Measurements from ENCODE around the gene POPDC2. TPM values are rescaled to one million over a fixed set of nuclear protein-coding genes. Genes with fewer than 3 reads are reported as not detected.

Gene POPDC2
- total RNA-seq, 4 donors from 2014 or later, result 0.18 to 3.8 (median 0.91) TPM; not detected in 1

DNA sequence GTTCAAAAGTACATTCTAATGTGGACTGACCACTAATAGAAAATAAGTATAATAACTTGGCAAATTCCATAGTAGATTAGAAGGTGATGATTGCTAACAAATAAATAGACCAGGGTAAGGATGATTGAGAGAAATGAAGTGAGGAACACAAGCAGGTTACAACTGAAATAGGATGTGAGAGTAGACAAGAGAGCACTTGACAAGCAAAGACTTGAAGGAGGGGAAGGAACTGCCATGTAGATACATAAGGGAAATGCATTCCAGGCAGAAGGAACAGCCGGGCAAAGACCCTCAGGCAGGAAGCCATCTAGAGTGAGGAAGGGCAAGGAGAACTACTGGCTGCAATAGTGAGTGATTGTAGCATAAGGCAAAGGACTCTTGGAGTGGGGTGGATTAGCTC, 57.7 kb downstream of the POPDC2 start:
- H3K9me3 ChIP-seq, result no peaks in the 10 kb centered on the region
- intact Hi-C loops (cut with DNase I), result no loop called here

GRCh38 chr3:119601154-119601553, 59.2 kb downstream of the POPDC2 start:
- H3K27ac ChIP-seq, result no peak overlapping the region
- intact Hi-C loops (cut with DNase I), result no loop called here
- no peak for DNase-seq
- 76 to 86% methylated on average over 2 to 3 of the region's 3 CpGs for WGBS, 2 donors
- TF ChIP-seq POLR2A (IDR thresholded peaks at IDR 0.05), result no peak
- no peak for TF ChIP-seq CTCF (IDR thresholded peaks at IDR 0.05)
- H3K9me3 ChIP-seq, result no peaks in the 10 kb centered on the region
- peaks cover 0 to 9% (median 6%) of the 10 kb centered on the region in 3 donors for H3K4me1 ChIP-seq
- H3K4me3 ChIP-seq, result no peak overlapping the region
- no peaks in the 10 kb centered on the region for H3K27me3 ChIP-seq
- H3K36me3 ChIP-seq, result no peaks in the 10 kb centered on the region

More for the DNA sequence above, 57.7 kb downstream of the POPDC2 start:
- 44% methylated on average over 1 of the region's 1 CpG for WGBS, 2 donors
- Histone ChIP-seq H3K27me3 (no peaks in the 10 kb centered on the region), H3K27ac (no peak overlapping the region), H3K4me1 (peaks cover 0 to 4% (median 0%) of the 10 kb centered on the region in 3 donors), H3K36me3 (no peaks in the 10 kb centered on the region), H3K4me3 (no peak overlapping the region)
- TF ChIP-seq CTCF (IDR thresholded peaks at IDR 0.05) (no peak), POLR2A (IDR thresholded peaks at IDR 0.05) (no peak)
- no peak for DNase-seq

- peaks cover 0 to 13% (median 6%) of the 10 kb centered on the region in 3 donors for H3K4me1 ChIP-seq
- no peak overlapping the region for H3K4me3 ChIP-seq
- H3K36me3 ChIP-seq, result no peaks in the 10 kb centered on the region
- H3K27ac ChIP-seq, result no peak overlapping the region
- intact Hi-C loops (cut with DNase I), result no loop called here
- TF ChIP-seq CTCF (IDR thresholded peaks at IDR 0.05) (peak in 2 of 6 experiments; percentile 34 to 46), POLR2A (IDR thresholded peaks at IDR 0.05) (no peak)
- 57 to 60% methylated on average over 2 to 5 of the region's 5 CpGs for WGBS, 2 donors
- H3K27me3 ChIP-seq, result no peaks in the 10 kb centered on the region
- DNase-seq, result no peak
- H3K9me3 ChIP-seq, result no peaks in the 10 kb centered on the region
Observed at GRCh38 chr3:119600732-119601131, 59.7 kb downstream of the POPDC2 start.

GRCh38 chr3:119599558-119600174, 60.7 kb downstream of the POPDC2 start:
- Histone ChIP-seq H3K27me3 (no peaks in the 10 kb centered on the region), H3K4me3 (no peak overlapping the region), H3K4me1 (peaks cover 0 to 15% (median 6%) of the 10 kb centered on the region in 3 donors), H3K36me3 (no peaks in the 10 kb centered on the region), H3K27ac (no peak overlapping the region), H3K9me3 (no peaks in the 10 kb centered on the region)
- intact Hi-C loops (cut with DNase I), result no loop called here
- DNase-seq, result no peak
- TF ChIP-seq CTCF (IDR thresholded peaks at IDR 0.05) (no peak), POLR2A (IDR thresholded peaks at IDR 0.05) (no peak)
- 84 to 87% methylated on average over 6 of the region's 6 CpGs for WGBS, 2 donors

GRCh38 chr3:119598410-119599098, 61.8 kb downstream of the POPDC2 start:
- WGBS, 2 donors, result 76 to 81% methylated on average over 1 of the region's 1 CpG
- TF ChIP-seq CTCF (IDR thresholded peaks at IDR 0.05), result no peak
- no peak for TF ChIP-seq POLR2A (IDR thresholded peaks at IDR 0.05)
- Histone ChIP-seq H3K4me3 (no peak overlapping the region), H3K27me3 (no peaks in the 10 kb centered on the region), H3K4me1 (peaks cover 0 to 15% (median 6%) of the 10 kb centered on the region in 3 donors), H3K9me3 (no peaks in the 10 kb centered on the region), H3K36me3 (no peaks in the 10 kb centered on the region), H3K27ac (peak overlapping the region in 2 of 4 donors; percentile 51 to 59)
- DNase-seq, result no peak
- intact Hi-C loops (cut with DNase I), result no loop called here
